Mucosa of descending colon (tissue), 3 donors: ENCODE results near the gene SCGB3A2. TPM values are rescaled to one million over a fixed set of nuclear protein-coding genes. Genes with fewer than 3 reads are reported as not detected.

Experiments
- ATAC-seq: fragments of 200-7000 bp; cut with Tn5 transposase; one replicate; pipeline ENCODE4 v1.9.1; 2020; ENCODE audit warnings: mild to moderate bottlenecking, moderate library complexity
- DNase-seq, 3 donors: peaks; one replicate each; pipeline ENCODE4 v3.0.0-alpha.2; 2020
- H3K36me3 ChIP-seq: fragments of 200-600 bp; one replicate; pipeline ENCODE4 v1.8.0; 2021; ENCODE audit warnings: low read depth, mild to moderate bottlenecking
- H3K4me1 ChIP-seq: fragments of 200-600 bp; one replicate; pipeline ENCODE4 v1.8.0; 2021; ENCODE audit warnings: low read depth, mild to moderate bottlenecking
- H3K4me3 ChIP-seq: fragments of 200-600 bp; one replicate; pipeline ENCODE4 v1.8.0; 2021; ENCODE audit warnings: mild to moderate bottlenecking
- H3K9me3 ChIP-seq: fragments of 200-600 bp; one replicate; pipeline ENCODE4 v1.8.0; 2021; ENCODE audit warnings: mild to moderate bottlenecking
- intact Hi-C, 2 donors: fragments of 100-400 bp; cut with DNase I in 1 of 2; cut with micrococcal nuclease in 1 of 2; formaldehyde crosslinking; loops; one replicate each; pipeline versions ENCODE4 v1.11.0 to v1.11.1; 2022; cut with DNase I, micrococcal nuclease
- long read RNA-seq, 2 donors: library from polyadenylated mRNA; unstranded; transcript quantifications; one replicate each; pipeline ENCODE4 v2.0.0, GENCODE V29; 2019 to 2021
- total RNA-seq, 3 donors: library from RNA; stranded (reverse); fragmentation: NEBNext Ultra II Directional in 2 of 3; extraction: Animal tissue kit (Norgen Biotek cat#: 25700) in 2 of 3; gene quantifications; one replicate each; pipeline versions ENCODE4 v1.2.1 to v1.2.4, GENCODE V29; 2021 to 2023
- TF ChIP-seq, protein P1 (sequence below): fragments of 200-600 bp; IDR thresholded peaks from one replicate; pipeline ENCODE4 v1.8.0; 2022; ENCODE audit warnings: antibody characterized with exemption, mild to moderate bottlenecking
- donor health status: DM: no; HTN: no; CAD: no; lungs with moderate emphysema.
- donor health status: DM: no; HTN: no; CAD: no.
- donor health status: DM: no; HTN: yes; CAD: no.

SCGB3A2 gene, protein sequence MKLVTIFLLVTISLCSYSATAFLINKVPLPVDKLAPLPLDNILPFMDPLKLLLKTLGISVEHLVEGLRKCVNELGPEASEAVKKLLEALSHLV
- not detected for total RNA-seq
- long read RNA-seq, donor 1, result 0 reads
- long read RNA-seq, donor 2, result 0 reads

DNA sequence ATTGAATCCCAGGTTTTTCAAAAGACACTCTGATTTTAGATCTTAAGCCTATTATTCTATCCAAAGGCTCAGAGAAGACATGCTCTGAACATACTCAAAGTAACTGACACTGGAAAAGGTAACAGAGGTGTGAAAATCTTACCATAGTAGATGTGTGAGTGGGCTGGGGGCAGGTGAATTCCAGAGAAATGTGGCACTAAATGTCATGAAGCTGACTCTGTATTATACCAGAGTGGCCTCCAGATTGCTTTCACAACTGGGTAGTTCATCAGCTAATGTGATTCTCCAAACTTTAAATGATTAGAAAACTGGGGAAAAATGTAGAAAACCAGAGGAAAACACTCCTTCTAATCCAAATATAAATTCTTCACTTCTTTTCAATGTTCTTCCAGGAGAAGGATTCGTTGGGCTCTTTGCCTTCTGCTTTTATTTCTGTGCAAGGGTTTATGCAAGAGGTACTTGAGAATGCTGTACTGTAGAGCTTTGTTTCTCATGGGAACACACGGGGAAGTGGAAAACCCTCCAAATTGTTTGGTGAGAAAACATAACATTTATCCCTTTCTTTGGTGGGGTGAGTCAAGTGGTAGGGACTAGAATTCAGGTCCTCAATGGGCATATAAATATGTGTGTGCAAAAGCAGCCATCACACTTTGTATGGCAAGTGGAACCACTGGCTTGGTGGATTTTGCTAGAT lies at the start of gene SCGB3A2:
Gene SCGB3A2 (plus strand): TSS at position 646 of the 694 bp plus-strand sequence. CDS start 93 bp downstream, outside the sequence.
- no peaks in the 10 kb centered on the region for H3K36me3 ChIP-seq
- H3K4me3 ChIP-seq, result no peak within 1 kb of the TSS
- DNase-seq (no peak), ATAC-seq (no peak)
- H3K9me3 ChIP-seq, result no peaks in the 10 kb centered on the region
- no peaks in the 10 kb centered on the region for H3K4me1 ChIP-seq
- intact Hi-C loops, result no loop called here
- TF ChIP-seq, protein P1, sequence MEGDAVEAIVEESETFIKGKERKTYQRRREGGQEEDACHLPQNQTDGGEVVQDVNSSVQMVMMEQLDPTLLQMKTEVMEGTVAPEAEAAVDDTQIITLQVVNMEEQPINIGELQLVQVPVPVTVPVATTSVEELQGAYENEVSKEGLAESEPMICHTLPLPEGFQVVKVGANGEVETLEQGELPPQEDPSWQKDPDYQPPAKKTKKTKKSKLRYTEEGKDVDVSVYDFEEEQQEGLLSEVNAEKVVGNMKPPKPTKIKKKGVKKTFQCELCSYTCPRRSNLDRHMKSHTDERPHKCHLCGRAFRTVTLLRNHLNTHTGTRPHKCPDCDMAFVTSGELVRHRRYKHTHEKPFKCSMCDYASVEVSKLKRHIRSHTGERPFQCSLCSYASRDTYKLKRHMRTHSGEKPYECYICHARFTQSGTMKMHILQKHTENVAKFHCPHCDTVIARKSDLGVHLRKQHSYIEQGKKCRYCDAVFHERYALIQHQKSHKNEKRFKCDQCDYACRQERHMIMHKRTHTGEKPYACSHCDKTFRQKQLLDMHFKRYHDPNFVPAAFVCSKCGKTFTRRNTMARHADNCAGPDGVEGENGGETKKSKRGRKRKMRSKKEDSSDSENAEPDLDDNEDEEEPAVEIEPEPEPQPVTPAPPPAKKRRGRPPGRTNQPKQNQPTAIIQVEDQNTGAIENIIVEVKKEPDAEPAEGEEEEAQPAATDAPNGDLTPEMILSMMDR, result no peak

GRCh38 chr5:147830035-147830434 lies 48.5 kb upstream of the SCGB3A2 start:
- intact Hi-C loops, result no loop called here
- TF ChIP-seq, protein P1, result no peak
- DNase-seq (no peak), ATAC-seq (no peak)
- Histone ChIP-seq H3K4me1 (no peaks in the 10 kb centered on the region), H3K36me3 (no peaks in the 10 kb centered on the region), H3K9me3 (no peaks in the 10 kb centered on the region), H3K4me3 (no peak overlapping the region)

DNA sequence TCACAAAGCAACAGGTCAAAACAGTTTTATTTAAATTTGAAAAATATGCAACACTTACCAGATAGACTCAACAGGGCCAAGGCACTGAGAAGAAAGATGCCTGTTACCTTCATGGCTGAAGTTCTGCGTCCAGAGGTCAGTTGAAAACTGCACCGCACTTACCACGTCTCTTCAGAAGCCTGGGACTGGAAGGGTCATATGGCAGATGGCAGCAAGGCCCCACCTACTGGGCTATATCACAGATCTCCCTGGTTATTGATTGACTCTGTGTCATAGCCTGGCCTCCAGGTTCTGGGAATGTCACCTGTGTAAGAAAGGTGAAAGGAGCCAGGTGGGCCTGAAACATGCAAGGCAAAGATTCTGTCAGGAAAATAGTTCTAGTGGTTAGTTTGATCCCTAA lies 47.0 kb upstream of the SCGB3A2 start, which contains the start of gene SPINK1:
Gene SPINK1 (minus strand): TSS at position 207 of the 400 bp plus-strand sequence. CDS start 94 bp downstream, at position 113.
- no peaks in the 10 kb centered on the region for H3K9me3 ChIP-seq
- DNase-seq, result peak; percentile 65 to 75 (median 65)
- intact Hi-C loops, result no loop called here
- no peak within 1 kb of the TSS for H3K4me3 ChIP-seq
- H3K36me3 ChIP-seq, result no peaks in the 10 kb centered on the region
- peaks cover 5% of the 10 kb centered on the region for H3K4me1 ChIP-seq
- peak; percentile 97 for ATAC-seq
- TF ChIP-seq, protein P1, result no peak

GRCh38 chr5:147832541-147832940 lies 46.0 kb upstream of the SCGB3A2 start:
- H3K4me3 ChIP-seq, result no peak overlapping the region
- TF ChIP-seq, protein P1, result no peak
- H3K36me3 ChIP-seq, result no peaks in the 10 kb centered on the region

GRCh38 chr5:147835386-147835798 lies 43.1 kb upstream of the SCGB3A2 start:
- H3K36me3 ChIP-seq, result no peaks in the 10 kb centered on the region
- intact Hi-C loops, result no loop called here
- peaks cover 19% of the 10 kb centered on the region for H3K4me1 ChIP-seq
- DNase-seq (no peak), ATAC-seq (peak; percentile 40)
- TF ChIP-seq, protein P1, result no peak
- H3K9me3 ChIP-seq, result no peaks in the 10 kb centered on the region
- no peak overlapping the region for H3K4me3 ChIP-seq

More at GRCh38 chr5:147832541-147832940, 46.0 kb upstream of the SCGB3A2 start:
- no peak for DNase-seq
- H3K4me1 ChIP-seq, result peaks cover 12% of the 10 kb centered on the region
- no peaks in the 10 kb centered on the region for H3K9me3 ChIP-seq
- ATAC-seq, result no peak
- intact Hi-C loops, result no loop called here
